Activated naive CD8-positive, alpha-beta T cell treated with anti-CD3 and anti-CD28 coated beads, Interleukin-2, amount 10 ng/mL, durations not matched to agents 7 days and 5 days (primary cell): Measurements from ENCODE around the gene GON4L. TPM values are rescaled to one million over a fixed set of nuclear protein-coding genes. Genes with fewer than 3 reads are reported as not detected.
A peak's percentile ranks its signal among the peaks of the same experiment; 100 is the strongest.
"Not testable (repeated sequence)": the region's sequence is repeated elsewhere in the genome, so short reads cannot be mapped to it uniquely, and the experiment has no call there.

ENCODE experiments used
- ATAC-seq: fragments of 150-1000 bp; cut with Tn5 transposase; one replicate; pipeline ENCODE4 v1.10.0; 2021; ENCODE audit warnings: low read depth, moderate library complexity
- POLR2A ChIA-PET: fragments of 350-600 bp; sonication (Branson Sonifier 250); formaldehyde crosslinking; loops from one replicate; lab custom pipeline; 2021; ENCODE audit warnings: antibody characterized with exemption; lab: Charles Lee
- DNase-seq: peaks from one replicate; pipeline ENCODE4 v3.0.0; 2021
- H3K27ac Mint-ChIP-seq: one replicate; pipeline ENCODE4 v1.8.0; 2022; ENCODE audit warnings: mild to moderate bottlenecking, mixed read lengths
- H3K27me3 Mint-ChIP-seq: one replicate; pipeline ENCODE4 v1.8.0; 2022; ENCODE audit warnings: mild to moderate bottlenecking, moderate library complexity, mixed read lengths
- H3K36me3 Mint-ChIP-seq: one replicate; pipeline ENCODE4 v1.8.0; 2021; ENCODE audit warnings: mild to moderate bottlenecking, mixed read lengths
- H3K4me1 Mint-ChIP-seq: one replicate; pipeline ENCODE4 v1.8.0; 2021; ENCODE audit warnings: mixed read lengths
- H3K4me3 Mint-ChIP-seq: one replicate; pipeline ENCODE4 v1.8.0; 2022; ENCODE audit warnings: mild to moderate bottlenecking, moderate library complexity, mixed read lengths
- H3K9me3 Mint-ChIP-seq: one replicate; pipeline ENCODE4 v1.8.0; 2021; ENCODE audit warnings: mixed read lengths
- total RNA-seq, 2 experiments: library from RNA; stranded (reverse); gene quantifications; one replicate each; pipeline ENCODE4 v1.2.3, GENCODE V29; 2021

The GON4L gene, protein sequence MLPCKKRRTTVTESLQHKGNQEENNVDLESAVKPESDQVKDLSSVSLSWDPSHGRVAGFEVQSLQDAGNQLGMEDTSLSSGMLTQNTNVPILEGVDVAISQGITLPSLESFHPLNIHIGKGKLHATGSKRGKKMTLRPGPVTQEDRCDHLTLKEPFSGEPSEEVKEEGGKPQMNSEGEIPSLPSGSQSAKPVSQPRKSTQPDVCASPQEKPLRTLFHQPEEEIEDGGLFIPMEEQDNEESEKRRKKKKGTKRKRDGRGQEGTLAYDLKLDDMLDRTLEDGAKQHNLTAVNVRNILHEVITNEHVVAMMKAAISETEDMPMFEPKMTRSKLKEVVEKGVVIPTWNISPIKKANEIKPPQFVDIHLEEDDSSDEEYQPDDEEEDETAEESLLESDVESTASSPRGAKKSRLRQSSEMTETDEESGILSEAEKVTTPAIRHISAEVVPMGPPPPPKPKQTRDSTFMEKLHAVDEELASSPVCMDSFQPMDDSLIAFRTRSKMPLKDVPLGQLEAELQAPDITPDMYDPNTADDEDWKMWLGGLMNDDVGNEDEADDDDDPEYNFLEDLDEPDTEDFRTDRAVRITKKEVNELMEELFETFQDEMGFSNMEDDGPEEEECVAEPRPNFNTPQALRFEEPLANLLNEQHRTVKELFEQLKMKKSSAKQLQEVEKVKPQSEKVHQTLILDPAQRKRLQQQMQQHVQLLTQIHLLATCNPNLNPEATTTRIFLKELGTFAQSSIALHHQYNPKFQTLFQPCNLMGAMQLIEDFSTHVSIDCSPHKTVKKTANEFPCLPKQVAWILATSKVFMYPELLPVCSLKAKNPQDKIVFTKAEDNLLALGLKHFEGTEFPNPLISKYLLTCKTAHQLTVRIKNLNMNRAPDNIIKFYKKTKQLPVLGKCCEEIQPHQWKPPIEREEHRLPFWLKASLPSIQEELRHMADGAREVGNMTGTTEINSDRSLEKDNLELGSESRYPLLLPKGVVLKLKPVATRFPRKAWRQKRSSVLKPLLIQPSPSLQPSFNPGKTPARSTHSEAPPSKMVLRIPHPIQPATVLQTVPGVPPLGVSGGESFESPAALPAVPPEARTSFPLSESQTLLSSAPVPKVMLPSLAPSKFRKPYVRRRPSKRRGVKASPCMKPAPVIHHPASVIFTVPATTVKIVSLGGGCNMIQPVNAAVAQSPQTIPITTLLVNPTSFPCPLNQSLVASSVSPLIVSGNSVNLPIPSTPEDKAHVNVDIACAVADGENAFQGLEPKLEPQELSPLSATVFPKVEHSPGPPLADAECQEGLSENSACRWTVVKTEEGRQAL (N-terminal part only)
- 10 to 100 TPM; 92.4 to 94.4 TPM for total RNA-seq

DNA sequence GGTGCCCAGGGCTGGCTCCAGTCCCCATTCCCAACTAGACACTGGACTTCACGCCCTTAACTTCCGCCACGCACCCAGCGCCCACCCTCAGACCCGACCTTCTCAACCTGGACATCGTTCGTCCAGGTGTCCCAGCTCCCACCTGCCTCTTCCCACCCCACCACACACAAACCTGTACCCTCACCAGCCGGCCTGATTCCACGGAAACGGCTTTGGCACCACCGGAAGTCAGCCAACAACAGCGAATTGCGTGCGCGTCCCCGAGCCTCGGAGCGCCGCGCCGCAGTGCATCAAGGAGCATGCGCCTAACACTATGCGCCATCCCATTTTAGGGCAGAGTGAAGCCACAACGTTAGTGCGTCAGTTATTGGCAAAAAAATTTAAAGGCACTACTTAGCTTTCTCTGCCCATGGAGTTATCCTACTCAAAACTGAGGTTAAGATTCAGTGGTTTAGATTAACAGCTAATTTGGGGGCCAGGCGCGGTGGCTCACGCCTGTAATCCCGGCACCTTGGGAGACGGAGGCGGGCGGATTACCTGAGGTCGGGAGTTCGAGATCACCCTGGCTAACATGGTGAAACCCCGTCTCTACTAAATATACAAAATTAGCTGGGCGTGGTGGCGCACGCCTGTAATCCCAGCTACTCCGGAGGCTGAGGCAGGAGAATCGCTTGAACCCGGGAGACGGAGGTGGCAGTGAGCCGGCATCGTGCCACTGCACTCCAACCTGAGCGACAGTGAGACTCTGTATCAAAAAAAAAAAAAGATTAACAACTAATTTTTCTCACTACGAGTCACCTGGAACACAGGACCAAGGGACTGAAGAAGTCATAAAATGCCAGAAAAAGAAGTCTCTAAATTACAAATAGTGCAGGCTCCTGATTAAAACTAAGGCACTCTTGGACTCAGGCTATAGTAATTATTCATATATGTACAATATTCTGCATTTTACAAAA lies at the start of gene GON4L:
TSS of gene GON4L (minus strand) at position 240 of the 956 bp plus-strand sequence. CDS start 3,434 bp downstream, outside the sequence.
- peaks cover 16% of the 10 kb centered on the region for H3K36me3 Mint-ChIP-seq
- peak; percentile 76 for ATAC-seq
- POLR2A ChIA-PET: interaction anchor here (0.5 to 1.5 kb wide), 7 partner anchors 17 to 121 kb away, joined by 3 to 7 read pairs (median 4); partner anchors contain the start of genes ARHGEF2 and KHDC4
- peaks cover 1% of the 10 kb centered on the region for H3K27me3 Mint-ChIP-seq
- DNase-seq: peak; percentile 86
- no peaks in the 10 kb centered on the region for H3K9me3 Mint-ChIP-seq
- peak within 1 kb of the TSS; percentile 98 for H3K27ac Mint-ChIP-seq
- H3K4me3 Mint-ChIP-seq: peak within 1 kb of the TSS; percentile 98
- H3K4me1 Mint-ChIP-seq: peaks cover 44% of the 10 kb centered on the region

DNA sequence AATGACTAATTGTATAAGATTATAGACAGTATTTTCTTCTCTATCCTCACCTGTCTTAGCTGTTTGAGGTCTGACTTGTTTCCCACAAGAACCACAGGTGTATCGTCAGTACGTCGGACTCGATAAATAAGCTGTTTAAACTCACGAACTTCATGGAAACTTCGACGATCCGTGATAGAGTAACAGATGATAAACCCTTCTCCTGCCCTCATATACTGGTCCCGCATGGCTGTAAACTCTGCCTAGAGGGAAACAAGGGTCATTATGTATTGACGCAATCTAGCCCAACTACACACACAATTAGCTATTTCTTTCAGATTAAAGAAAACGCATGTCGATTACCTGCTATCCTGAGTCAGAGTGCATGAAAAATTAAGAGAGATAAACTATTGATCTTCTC lies 47.2 kb upstream of the GON4L start:
- no peak for ATAC-seq
- Mint-ChIP-seq H3K4me3 (no peak overlapping the region), H3K9me3 (no peaks in the 10 kb centered on the region), H3K27me3 (no peaks in the 10 kb centered on the region), H3K27ac (no peak overlapping the region), H3K36me3 (peaks cover 18% of the 10 kb centered on the region), H3K4me1 (peaks cover 4% of the 10 kb centered on the region)
- DNase-seq: no peak
- POLR2A ChIA-PET: no interaction called here

DNA sequence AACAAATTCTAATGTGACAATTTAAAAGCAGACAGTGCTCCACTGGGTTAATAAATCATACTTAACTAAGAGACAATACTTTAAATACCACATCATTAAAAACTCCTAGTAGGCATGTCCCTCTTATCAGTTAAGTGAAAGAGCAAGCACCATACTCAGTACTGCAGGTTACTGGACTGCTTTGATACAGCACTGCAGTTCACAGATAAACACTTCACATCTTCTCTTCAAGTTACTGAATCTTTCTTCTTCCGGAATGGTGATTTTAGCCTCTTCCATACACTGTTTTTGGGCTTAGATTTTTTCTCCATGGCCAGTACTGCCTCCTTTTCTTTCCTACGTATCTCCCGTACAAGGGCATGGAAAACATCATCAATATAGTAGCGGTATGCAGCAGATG lies 43.1 kb upstream of the GON4L start:
- POLR2A ChIA-PET: no interaction called here
- no peaks in the 10 kb centered on the region for H3K4me1 Mint-ChIP-seq
- H3K36me3 Mint-ChIP-seq: peaks cover 25% of the 10 kb centered on the region
- peak overlapping the region; percentile 13 for H3K27ac Mint-ChIP-seq
- no peaks in the 10 kb centered on the region for H3K9me3 Mint-ChIP-seq
- ATAC-seq (no peak), DNase-seq (no peak)
- no peak overlapping the region for H3K4me3 Mint-ChIP-seq
- no peaks in the 10 kb centered on the region for H3K27me3 Mint-ChIP-seq

DNA sequence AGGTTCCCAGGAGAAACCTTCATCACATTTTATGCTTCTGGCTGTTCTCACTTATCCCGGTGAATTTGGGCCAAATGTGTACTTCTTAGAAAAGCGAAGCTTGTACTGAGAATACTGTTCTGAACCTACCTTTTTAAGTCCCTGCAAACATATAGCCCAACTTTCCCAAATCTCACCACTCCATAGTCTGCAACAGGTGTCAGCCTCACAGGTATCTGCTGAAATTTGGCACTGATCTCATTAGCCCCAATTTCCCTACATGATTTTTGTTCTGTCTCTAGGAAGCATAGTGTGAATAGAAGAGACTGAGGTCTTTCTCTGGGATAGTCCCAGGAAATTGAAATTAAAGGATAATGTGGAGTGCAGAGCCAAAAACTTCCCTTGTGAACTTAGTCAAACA lies 42.7 kb upstream of the GON4L start:
- H3K9me3 Mint-ChIP-seq: no peaks in the 10 kb centered on the region
- H3K36me3 Mint-ChIP-seq: peaks cover 24% of the 10 kb centered on the region
- H3K27me3 Mint-ChIP-seq: no peaks in the 10 kb centered on the region
- H3K27ac Mint-ChIP-seq: no peak overlapping the region
- H3K4me3 Mint-ChIP-seq: no peak overlapping the region
- POLR2A ChIA-PET: no interaction called here
- ATAC-seq (no peak), DNase-seq (no peak)
- H3K4me1 Mint-ChIP-seq: no peaks in the 10 kb centered on the region

DNA sequence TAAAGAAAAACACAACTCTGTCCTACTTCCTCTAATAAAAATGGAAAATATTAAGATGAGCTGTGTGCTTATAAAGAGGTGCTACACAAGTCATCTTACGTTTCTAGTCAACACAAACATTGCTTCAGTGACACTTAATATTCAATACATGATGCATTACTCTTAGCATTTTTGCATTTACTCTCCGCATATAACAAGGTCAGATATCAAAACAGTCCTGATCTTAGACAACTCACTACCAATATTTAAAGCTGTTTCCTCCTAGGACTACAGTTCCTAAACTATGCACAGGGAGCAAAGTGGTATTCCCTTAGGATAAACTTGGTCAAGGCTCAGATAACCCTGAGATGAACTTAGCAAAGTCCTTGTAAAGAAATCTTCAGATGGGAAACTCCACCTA lies 41.9 kb upstream of the GON4L start:
- Mint-ChIP-seq H3K36me3 (peaks cover 17% of the 10 kb centered on the region), H3K27ac (no peak overlapping the region), H3K4me3 (no peak overlapping the region), H3K4me1 (peaks cover 3% of the 10 kb centered on the region), H3K27me3 (no peaks in the 10 kb centered on the region), H3K9me3 (no peaks in the 10 kb centered on the region)
- POLR2A ChIA-PET: no interaction called here
- DNase-seq (no peak), ATAC-seq (no peak)

DNA sequence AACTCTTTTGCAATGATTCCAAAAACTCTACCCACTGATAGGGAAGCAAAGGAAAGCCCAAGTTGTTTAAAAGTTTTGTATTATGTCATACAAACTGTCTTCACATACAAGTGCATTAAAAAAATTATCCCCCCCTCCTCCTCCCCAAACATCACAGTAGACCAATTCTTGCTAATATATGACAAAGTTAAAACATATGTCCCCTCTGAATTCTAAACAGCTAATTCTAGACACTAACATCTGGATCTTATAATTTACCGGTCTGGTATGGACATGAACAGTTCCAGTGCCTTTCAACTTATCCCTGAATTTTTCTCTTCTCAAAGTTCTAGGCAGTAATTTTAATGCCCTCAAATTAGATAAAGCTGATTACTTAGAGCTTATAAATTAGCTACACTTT lies 40.7 kb upstream of the GON4L start:
- H3K9me3 Mint-ChIP-seq: no peaks in the 10 kb centered on the region
- peaks cover 13% of the 10 kb centered on the region for H3K4me1 Mint-ChIP-seq
- no peak for DNase-seq
- POLR2A ChIA-PET: no interaction called here
- H3K36me3 Mint-ChIP-seq: peaks cover 17% of the 10 kb centered on the region
- H3K27ac Mint-ChIP-seq: no peak overlapping the region
- H3K27me3 Mint-ChIP-seq: no peaks in the 10 kb centered on the region
- no peak for ATAC-seq
- H3K4me3 Mint-ChIP-seq: no peak overlapping the region

DNA sequence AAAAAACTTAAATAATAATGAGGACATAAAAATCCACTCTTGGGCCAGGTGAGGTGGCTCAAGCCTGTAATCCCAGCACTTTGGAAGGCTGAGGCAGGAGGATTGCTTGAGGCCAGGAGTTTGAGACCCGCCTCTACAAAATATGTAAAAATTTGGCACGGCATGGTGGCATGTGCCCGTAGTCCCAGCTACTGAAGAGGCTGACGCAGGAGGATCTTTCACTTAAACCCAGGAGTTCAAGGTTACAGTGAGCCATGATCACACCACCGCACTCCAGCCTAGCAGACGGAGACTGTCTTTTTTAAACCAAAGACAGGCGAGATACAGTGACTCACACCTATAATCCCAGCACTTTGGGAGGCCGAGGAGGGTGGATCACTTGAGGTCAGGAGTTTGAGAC lies 39.5 kb upstream of the GON4L start:
- not testable (repeated sequence) for ATAC-seq, H3K27ac Mint-ChIP-seq, DNase-seq, H3K4me3 Mint-ChIP-seq, H3K27me3 Mint-ChIP-seq, H3K9me3 Mint-ChIP-seq
- Mint-ChIP-seq H3K36me3 (peaks cover 14% of the 10 kb centered on the region), H3K4me1 (peaks cover 13% of the 10 kb centered on the region)
- POLR2A ChIA-PET: interaction anchor here (0.9 kb wide), 1 partner anchor 14 kb away, joined by 3 read pairs; no protein-coding TSS in a partner anchor

DNA sequence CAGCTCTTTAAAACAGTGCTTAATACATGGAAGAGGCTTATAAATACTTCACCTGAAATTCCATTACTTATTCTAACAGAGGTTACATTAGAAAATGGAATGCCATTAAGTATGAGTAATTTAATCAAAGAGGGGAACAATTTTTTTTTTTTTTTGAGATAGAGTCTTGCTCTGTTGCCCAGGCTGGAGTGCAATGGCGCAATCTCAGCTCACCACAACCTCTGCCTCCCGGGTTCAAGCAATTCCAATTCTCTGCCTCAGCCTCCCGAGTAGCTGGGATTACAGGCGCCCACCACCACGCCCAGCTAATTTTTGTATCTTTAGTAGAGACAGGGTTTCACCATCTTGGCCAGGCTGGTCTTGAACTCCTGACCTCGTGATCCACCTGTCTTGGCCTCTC lies 38.6 kb upstream of the GON4L start:
- H3K9me3 Mint-ChIP-seq, H3K27me3 Mint-ChIP-seq, DNase-seq, H3K27ac Mint-ChIP-seq, ATAC-seq, H3K4me3 Mint-ChIP-seq: not testable (repeated sequence)
- Mint-ChIP-seq H3K4me1 (peaks cover 13% of the 10 kb centered on the region), H3K36me3 (peaks cover 14% of the 10 kb centered on the region)
- POLR2A ChIA-PET: interaction anchor here (0.7 to 0.9 kb wide), 2 partner anchors 13 to 35 kb away, joined by 3 read pairs; no protein-coding TSS in a partner anchor

DNA sequence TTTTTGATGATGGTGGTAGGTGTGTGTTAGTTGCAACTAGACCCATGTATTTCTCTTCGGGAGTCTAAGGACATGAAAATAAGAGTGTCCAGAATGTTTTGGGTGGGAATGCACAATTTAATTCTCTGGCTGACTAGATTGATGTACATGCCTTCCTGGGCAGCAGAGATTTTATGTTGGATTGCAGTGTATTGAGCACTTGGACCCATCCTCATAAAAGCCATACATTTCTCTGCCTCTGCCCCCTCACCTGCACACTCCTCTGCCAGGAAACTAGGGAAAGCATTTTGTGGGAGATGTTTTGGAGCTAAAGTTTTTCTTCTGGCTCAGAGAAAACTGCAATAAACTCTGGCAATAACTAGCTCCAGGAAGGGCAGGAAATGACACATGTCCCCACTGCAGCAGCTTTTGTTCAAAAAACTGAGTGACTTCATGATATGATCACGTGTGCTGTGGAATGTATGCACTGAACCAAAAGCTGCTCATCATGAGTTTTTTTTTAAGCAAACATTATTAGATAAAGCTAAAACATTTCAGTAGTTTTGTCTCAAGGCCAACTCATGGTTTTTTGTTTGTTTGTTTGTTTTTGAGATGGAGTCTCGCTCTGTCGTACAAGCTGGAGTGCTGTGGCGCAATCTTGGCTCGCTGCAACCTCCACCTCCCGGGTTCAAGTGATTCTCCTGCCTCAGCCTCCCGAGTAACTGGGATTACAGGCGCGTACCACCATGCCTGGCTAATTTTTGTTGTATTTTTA lies 36.6 kb upstream of the GON4L start:
- peak overlapping the region; percentile 62 for H3K4me3 Mint-ChIP-seq
- POLR2A ChIA-PET: interaction anchor here (0.6 to 1.5 kb wide), 6 partner anchors 17 to 40 kb away, joined by 3 to 7 read pairs (median 4); partner anchors contain the start of genes GON4L and KHDC4
- peak overlapping the region; percentile 82 for H3K27ac Mint-ChIP-seq
- no peaks in the 10 kb centered on the region for H3K9me3 Mint-ChIP-seq
- ATAC-seq: peak; percentile 94
- H3K4me1 Mint-ChIP-seq: peaks cover 13% of the 10 kb centered on the region
- H3K27me3 Mint-ChIP-seq: no peaks in the 10 kb centered on the region
- DNase-seq: no peak
- peaks cover 11% of the 10 kb centered on the region for H3K36me3 Mint-ChIP-seq

DNA sequence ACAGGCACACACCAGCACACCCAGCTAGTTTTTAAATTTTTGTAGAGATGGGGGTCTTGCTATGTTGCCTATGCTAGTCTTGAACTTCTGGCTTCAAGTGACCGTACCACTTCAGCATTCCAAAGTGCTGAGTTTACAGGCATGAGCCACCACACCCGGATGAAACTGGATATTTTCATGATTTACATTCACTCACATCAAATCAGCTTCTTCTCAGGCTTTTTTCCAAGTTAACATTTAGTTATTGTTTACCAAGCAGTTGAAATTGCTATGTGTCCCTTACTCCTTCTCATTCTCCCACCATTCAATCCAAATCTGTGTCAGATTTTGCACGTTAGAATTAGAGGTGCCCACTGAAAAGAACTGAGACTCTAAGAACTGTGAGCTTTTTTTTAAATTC lies 35.8 kb upstream of the GON4L start:
- no peaks in the 10 kb centered on the region for H3K27me3 Mint-ChIP-seq
- H3K27ac Mint-ChIP-seq: peak overlapping the region; percentile 82
- POLR2A ChIA-PET: interaction anchor here (0.5 to 1.5 kb wide), 4 partner anchors 18 to 36 kb away, joined by 3 to 7 read pairs (median 4); partner anchors contain the start of gene GON4L
- no peak for ATAC-seq
- no peak overlapping the region for H3K4me3 Mint-ChIP-seq
- DNase-seq: no peak
- H3K9me3 Mint-ChIP-seq: no peaks in the 10 kb centered on the region
- peaks cover 13% of the 10 kb centered on the region for H3K4me1 Mint-ChIP-seq
- peaks cover 9% of the 10 kb centered on the region for H3K36me3 Mint-ChIP-seq

DNA sequence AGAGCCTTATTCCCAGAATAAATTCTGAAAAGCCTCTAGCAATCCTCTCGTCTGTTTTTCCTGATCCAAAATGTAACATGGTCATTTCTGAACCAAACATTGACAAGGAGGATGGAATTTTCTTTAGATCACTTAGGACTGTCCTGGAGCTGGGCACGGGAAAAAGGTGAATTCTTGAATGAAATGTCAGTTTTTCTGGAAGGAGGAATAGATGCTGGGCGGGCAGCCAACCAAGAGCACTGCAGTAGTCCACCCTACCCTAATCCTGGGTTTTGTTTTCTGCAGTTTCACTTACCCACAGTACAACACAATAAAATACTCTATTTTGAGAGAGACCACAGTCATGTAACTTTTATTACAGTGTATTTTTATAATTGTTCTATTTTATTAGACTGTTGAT lies 33.2 kb upstream of the GON4L start:
- no peaks in the 10 kb centered on the region for H3K9me3 Mint-ChIP-seq
- DNase-seq (no peak), ATAC-seq (no peak)
- H3K4me3 Mint-ChIP-seq: no peak overlapping the region
- no peaks in the 10 kb centered on the region for H3K36me3 Mint-ChIP-seq
- POLR2A ChIA-PET: interaction anchor here (0.6 kb wide), 1 partner anchor 321 kb away, joined by 5 read pairs; no protein-coding TSS in a partner anchor
- H3K27ac Mint-ChIP-seq: no peak overlapping the region
- H3K27me3 Mint-ChIP-seq: no peaks in the 10 kb centered on the region
- peaks cover 13% of the 10 kb centered on the region for H3K4me1 Mint-ChIP-seq
